Neural progenitor cell (in vitro differentiated cells): ENCODE measurements around the gene KCNIP1.

Source experiments
- CTCF ChIP-seq: fragments of 200-600 bp; sonication (generic); IDR thresholded peaks from 2 replicates; pipeline ENCODE4 v1.5.1; 2017; ENCODE audit warnings: antibody characterized with exemption, mild to moderate bottlenecking
- EZH2 ChIP-seq: fragments of 200-600 bp; sonication (generic); IDR thresholded peaks from 2 replicates; pipeline ENCODE4 v1.6.1; 2017; ENCODE audit warnings: antibody characterized with exemption, mild to moderate bottlenecking, moderate library complexity

- TF ChIP-seq CTCF (no peak), EZH2 (no peak)
Measured at GRCh38 chr5:170545811-170546210, 42.0 kb downstream of the KCNIP1 start.
